ENCODE results near the gene LRMDA.

The LRMDA gene

GRCh38 chr10:75857269-75857846 lies 425.9 kb downstream of the LRMDA start:
- no peak for DNase-seq

- no peak for DNase-seq
These were observed 426.5 kb downstream of the LRMDA start for GRCh38 chr10:75857896-75858295.

DNA sequence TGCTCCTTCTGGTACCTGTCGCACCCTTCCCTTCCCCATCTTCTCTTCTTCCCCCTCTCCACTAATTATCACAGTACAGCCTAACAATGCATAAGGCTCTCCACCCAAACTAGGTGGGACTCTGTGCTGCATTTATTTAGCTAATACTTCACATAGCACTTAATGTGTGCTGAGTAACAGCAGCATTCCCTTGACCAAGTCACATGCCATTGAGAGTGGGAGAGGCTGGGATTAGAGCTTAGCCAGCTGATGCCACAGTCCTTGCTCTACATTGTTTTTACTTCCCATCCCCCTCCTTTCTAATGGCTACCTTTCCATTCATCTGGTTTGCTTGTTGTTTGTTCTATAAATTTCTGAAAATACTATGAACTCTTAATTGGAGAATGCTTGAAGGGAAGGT lies 426.9 kb downstream of the LRMDA start:
- no peak for DNase-seq

DNA sequence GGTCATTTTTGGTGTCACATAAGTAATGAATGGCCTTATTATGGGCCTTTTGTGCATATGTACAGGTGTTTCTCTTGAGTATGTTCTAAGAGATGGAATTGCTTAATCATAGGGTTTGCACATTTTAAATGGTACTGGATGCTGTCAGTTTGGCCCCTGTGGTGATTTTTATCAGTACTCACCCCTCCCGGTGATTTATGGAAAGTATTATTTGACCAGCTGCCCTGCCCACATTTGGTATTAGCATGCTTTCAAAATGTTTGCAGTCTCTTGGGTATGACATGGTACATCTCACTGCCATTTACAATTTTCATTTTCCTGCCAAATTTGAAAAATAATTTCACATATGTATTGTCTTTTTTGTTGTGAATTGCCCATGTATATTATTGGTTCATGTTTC lies 427.7 kb downstream of the LRMDA start:
- peak; percentile 68 for DNase-seq

GRCh38 chr10:75860009-75860408 lies 428.6 kb downstream of the LRMDA start:
- no peak for DNase-seq

DNA sequence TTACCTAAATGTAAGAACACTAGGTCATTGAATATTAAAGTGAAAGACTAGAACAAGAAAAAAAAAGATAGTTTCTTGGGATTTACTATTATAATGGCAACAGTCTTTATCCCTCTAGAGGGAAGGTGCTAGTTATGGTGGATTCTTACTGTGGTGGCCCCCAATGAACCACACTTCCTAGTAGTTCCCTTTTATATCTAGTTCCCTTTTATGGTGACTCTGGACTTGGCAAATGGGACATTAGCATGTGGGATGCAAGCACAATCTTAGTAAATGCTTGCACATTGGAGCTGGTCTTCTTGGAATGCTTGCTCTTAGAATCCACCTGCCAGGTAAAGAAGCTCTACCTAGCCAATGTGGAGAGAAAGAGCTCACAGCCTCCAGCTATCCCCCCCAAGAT lies 430.2 kb downstream of the LRMDA start:
- DNase-seq: no peak

- DNase-seq: no peak
These were observed 431.5 kb downstream of the LRMDA start for GRCh38 chr10:75862935-75863334.

- no peak for DNase-seq
These were observed 433.3 kb downstream of the LRMDA start for GRCh38 chr10:75864717-75865116.

DNA sequence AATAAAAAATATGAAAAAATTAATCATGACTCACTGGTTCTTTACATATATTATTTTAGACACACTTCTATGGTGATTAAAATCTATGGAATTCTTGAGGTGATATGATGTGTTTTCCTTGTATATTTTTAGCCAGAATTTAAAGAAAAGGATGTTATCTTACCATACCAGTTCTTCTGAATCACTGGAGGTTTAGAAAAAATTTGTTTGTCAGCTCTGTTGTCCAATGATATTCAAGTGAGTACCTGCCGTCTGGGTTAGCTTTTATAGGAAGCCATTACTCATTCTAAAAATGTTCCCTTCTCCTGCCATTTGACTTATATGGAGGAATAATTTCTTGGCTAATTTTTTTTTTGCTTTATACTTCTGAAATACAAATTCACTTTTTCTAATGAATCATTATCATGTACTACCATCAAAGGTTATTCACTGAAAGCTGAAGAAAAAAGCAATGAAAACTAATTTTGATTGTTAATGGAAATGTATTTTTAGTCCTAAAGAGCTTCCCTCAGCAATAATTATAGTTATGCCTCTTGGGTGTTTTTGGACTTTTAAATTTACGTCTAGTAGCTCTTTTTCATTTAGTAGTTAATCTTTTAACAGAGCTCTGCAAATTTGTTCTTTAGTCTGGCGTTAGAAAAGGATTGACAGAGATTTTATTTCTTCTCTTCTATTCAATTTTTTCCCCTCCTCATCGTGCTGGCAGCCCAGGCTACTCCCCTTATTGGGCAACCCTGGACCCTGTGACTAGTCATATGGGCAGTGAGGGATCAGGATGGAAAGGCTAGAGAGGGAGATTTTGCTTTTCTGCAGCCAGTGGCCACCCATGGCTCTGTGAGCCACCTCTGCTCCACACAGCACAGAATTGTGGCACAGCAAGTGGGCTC lies 434.2 kb downstream of the LRMDA start:
- DNase-seq: no peak

- no peak for DNase-seq
These were observed 434.8 kb downstream of the LRMDA start for GRCh38 chr10:75866300-75866625.

- DNase-seq: no peak
These were observed 435.3 kb downstream of the LRMDA start for GRCh38 chr10:75866731-75867130.

DNA sequence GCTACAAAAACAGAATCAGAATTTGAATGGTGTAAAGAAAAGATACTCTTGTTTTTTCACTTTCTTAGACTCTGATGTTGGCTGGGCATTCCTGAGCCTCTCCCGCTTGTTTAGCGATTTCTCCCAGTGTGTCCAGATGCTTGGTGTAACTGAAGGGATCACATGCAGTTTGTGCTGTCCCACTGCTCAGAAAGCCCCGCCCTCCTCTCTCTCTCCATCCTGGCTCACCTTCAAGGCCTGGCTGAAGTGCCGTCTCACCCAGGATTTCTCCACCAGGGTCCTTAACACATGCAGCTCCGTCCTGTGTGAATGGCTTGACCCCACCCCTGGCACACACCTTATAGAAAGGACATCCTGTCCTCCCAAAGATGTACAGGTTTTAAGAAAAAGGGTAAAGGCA lies 437.1 kb downstream of the LRMDA start:
- no peak for DNase-seq

DNA sequence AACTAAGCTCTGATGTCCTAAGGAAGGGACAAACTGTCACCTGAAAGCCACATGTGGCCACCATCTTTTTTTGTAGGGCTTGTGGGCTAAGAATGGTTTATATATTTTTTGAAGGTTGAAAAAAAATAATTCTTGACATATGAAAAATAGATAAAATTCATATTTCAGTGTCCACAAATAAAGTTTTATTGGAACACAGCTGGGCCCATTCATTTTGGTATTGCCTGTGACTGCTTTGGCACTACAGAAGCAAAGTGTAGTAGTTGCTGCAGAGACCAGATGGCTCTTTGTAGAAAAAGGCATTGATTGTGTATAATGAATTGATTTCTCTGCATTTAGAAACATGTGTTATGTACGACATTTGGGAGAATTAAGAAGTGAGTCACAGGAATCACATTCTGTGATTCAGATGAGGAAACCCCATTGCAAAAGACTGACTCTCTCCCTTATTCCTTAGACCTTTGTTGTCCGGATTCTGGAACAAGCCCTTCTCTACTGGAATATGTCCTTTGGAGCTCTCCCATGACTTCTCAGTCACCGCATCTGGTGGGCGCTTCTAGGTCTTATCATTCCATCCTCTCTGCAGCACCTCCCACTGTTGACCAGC lies 438.7 kb downstream of the LRMDA start:
- no peak for DNase-seq

DNA sequence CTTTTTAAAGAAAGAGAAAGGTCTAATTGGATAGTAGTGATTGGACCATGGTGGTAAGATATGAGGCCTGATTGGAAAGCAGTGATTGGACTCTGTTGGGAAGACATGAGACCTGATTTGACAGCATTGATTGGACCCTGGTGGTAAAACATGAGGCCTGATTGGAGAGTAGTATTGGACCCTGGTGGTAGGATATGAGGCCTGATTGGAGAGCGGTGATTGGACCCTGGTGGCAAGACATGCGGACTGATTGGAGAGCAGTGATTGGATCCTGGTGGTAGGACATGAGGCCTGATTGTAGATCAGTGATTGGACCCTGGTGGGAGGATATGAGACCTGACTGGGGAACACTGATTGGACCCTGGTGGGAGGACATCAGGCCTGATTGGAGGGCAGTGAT lies 444.3 kb downstream of the LRMDA start:
- DNase-seq: no peak

DNA sequence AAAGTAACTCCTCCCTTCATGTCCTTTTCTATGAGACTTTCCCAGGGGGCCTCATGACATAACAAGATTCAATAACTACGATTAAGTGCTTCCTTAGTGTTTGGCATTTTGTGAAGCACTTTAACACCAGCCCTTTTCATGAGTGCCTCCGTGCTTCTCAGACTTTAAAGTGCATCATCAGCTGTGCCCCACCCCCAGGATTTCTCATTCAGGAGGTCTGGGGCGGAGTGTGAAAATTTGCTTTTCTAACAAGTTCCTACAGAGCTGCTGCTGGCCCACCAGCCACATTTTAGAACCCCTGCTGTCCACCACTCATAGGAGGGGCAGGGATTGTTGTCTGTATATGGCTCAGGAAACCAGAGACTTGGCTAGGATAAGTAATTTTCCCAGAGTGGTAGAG lies 445.3 kb downstream of the LRMDA start:
- DNase-seq: no peak

DNA sequence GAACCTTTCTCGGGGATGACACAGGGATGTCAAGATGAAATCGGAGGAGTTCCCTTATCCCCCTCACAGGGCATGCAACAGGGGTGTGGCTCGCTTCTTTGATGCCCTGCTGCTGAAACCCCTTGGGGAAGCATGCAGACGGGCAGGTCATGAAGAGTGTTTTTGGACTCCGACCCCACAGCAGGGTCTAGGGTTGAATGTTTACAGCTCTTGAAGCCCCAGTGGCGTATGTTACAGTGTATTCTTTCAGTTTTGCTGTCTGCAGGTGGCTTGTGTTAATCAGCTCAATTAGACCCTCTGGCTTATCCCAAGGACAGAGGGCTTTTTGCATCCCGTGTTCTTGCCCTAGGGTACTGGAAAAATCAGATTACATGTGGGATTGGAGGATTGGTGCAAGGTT lies 446.5 kb downstream of the LRMDA start:
- DNase-seq: no peak

DNA sequence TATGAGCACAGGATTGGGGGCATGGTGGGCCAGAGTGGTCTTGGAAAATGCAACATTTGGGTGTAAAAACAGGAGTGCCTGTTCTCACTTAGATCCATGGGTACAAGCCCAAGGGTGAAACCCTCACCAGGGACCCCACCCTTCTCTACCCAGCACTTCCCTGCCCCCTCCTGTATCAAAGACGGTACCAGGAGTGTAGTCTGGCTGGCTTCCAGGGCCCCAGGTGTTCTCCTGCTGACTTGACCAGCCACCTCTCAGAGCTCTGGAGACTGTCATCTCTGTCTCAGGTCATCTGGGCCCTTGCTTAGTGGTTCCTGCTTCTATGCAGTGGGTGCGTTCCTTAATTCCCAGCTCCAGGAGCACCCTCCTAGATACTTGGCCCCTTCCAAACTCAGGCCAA lies 447.2 kb downstream of the LRMDA start:
- DNase-seq: no peak

DNA sequence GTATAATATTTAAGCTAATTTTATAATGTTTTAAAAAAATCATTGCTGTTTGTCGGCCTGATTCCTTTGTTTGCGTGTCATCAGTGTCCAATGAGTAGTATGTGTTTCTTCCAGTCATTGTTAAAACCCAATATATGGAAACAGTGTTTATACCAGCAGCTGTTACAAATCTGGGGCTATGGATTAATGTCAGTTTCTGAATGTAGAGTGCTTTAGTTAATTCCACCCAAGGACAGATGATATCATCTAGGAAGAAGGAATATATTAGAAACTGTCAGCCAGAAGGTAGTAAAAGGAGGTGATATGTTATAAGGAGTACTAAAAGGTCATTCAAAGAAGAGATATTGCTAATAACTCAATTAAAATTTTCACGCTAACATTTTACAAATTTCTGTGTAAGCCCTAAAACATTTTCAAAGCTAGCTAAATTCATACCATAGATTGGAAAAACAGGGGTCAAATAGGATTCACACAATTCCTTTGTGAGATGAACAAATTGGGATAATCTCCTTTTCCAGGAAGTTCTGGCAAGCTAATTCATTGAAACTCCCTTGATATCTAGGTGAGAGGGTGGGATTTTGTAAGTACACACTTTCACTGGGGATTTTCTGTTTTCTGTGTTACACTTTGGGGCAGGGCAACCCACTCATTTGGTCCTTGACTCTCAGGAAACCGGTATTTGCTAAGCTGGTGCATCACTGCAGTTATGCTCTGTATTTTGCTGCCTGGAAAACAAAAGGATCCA lies 448.8 kb downstream of the LRMDA start:
- DNase-seq: no peak

- no peak for DNase-seq
These were observed 452.0 kb downstream of the LRMDA start for GRCh38 chr10:75883081-75884072.

DNA sequence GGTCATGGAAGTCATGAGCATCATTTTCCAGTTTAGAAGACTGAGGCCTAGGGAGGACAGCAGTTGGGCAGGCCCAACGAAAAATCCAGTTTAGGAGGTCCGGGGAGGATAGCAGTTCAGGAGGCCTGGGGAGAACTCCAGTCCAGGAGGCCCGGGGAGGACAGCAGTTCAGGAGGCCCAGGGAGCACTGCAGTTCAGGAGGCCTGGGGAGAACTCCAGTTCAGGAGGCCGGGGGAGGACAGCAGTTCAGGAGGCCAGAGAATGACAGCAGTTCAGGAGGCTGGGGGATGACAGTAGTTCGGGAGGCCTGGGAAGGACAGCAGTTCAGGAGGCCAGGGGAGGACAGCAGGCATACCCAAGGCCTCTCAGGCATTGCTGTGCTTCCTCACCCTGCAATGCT lies 453.4 kb downstream of the LRMDA start:
- DNase-seq: no peak

GRCh38 chr10:75887369-75887768 lies 455.9 kb downstream of the LRMDA start:
- DNase-seq: no peak

DNA sequence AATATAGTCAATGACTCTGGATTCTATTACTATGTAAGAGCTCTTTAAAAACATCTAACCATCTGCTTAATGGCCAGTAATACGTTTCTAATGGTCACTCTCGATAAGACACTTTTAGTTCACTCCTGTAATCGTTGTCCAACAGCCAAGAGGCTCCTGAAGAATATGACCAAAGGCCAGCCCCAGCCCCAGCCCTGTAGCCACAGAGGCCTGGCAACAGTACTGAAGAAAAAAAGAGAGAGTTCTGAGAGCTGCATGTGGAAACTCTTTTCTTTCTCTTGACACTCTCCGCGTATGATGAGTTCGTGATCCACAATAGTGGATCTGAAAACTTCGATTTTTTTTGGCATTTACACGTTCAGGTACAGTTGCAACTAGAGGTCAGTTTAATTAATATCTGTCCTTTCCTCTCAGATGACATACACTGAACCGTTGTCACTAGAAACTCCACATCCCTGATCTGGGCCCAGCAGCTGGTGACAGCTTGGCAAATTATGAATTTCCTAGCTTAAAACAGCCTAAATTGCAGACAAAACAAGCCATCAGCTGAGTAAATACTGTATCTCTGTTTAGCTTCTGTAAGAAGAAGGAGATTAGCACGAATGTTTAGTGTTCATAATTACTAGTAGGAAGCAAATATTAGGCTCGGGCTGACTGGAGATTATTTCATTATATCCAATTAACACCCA lies 456.7 kb downstream of the LRMDA start:
- DNase-seq: peak; percentile 66

All from NCI-H2081 treated with DMSO at 0.1 percent for 48 hours (cell line).